Neuron (in vitro differentiated cells): ENCODE measurements around the gene TPX2.
"Not testable (repeated sequence)": the region's sequence is repeated elsewhere in the genome, so short reads cannot be mapped to it uniquely, and the experiment has no call there.

ENCODE experiments used
- H2AFZ ChIP-seq: one replicate; pipeline ENCODE4 v1.6.1; 2013; ENCODE audit warnings: low read depth, mild to moderate bottlenecking, inconsistent platforms, low read length, moderate library complexity
- H3K27me3 ChIP-seq: one replicate; pipeline ENCODE4 v1.6.1; 2013; ENCODE audit warnings: low read length; ENCODE audit not compliant: insufficient read depth
- H3K36me3 ChIP-seq: one replicate; pipeline ENCODE4 v1.6.1; 2013; ENCODE audit warnings: low read length; ENCODE audit not compliant: insufficient read depth
- H3K4me1 ChIP-seq: one replicate; pipeline ENCODE4 v1.6.1; 2013; ENCODE audit warnings: low read length; ENCODE audit not compliant: insufficient read depth
- H3K4me3 ChIP-seq: 2 replicates; pipeline ENCODE4 v1.5.1; 2013; ENCODE audit warnings: mild to moderate bottlenecking, low read length, moderate library complexity
- H3K9me3 ChIP-seq: one replicate; pipeline ENCODE4 v1.6.1; 2013; ENCODE audit warnings: low read length

Gene TPX2

DNA sequence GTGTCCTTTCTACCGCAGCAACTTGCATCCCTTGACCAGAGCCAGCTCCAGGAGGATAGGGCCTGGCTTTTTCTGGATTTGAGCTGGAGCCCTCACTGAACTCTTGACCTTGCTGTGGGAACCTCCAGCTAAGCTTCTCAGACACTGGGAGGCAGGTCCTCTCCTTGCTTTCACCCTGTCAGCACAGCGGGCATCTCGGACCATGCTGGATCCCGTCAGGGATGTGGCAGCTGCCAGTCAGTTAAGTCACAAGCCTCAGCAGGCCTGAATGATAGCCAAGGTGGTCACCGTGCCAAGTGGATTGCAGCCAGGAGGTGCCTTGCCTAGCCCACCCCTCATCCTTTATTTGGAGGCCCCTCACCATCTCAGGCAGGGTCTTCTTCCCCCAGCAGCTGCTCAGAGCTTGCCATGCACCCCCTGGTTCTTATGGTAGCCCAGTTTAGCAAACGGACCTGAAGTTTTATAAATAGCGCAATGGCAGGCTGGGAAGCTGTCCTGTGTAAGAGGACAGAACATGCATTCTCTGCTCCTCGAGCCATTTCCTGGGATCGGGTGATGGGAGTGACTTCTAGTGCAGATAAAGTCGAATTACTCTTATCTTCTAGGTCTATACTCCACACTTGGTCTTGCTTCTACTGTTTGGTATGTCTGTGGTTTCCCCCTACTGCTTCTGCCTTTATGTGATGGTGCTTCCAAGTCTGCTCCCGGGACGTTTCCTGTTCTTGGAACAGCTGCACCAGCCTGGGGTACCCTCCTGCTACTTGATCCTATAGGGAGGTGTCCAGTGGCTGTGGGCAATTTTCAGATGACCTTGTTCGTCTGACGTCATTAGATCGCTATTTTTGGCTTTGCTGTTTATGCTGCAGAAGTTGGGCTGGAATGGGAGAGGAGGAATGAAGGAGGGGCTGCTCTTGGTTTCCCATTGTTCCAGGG is 73.0 kb downstream of the TPX2 start:
- no peak overlapping the region for H2AFZ ChIP-seq
- H3K27me3 ChIP-seq = no peaks in the 10 kb centered on the region
- peaks cover 3% of the 10 kb centered on the region for H3K36me3 ChIP-seq
- H3K4me1 ChIP-seq = peaks cover 7% of the 10 kb centered on the region
- no peak overlapping the region for H3K4me3 ChIP-seq
- no peaks in the 10 kb centered on the region for H3K9me3 ChIP-seq

GRCh38 chr20:31813611-31814010 is 74.5 kb downstream of the TPX2 start:
- Histone ChIP-seq H2AFZ (no peak overlapping the region), H3K9me3 (no peaks in the 10 kb centered on the region), H3K4me3 (no peak overlapping the region), H3K4me1 (peaks cover under 1% of the 10 kb centered on the region), H3K36me3 (no peaks in the 10 kb centered on the region), H3K27me3 (no peaks in the 10 kb centered on the region)

- H2AFZ ChIP-seq, H3K4me3 ChIP-seq, H3K9me3 ChIP-seq, H3K36me3 ChIP-seq, H3K27me3 ChIP-seq, H3K4me1 ChIP-seq: not testable (repeated sequence)
Measured at GRCh38 chr20:31814142-31814541, 75.1 kb downstream of the TPX2 start.

DNA sequence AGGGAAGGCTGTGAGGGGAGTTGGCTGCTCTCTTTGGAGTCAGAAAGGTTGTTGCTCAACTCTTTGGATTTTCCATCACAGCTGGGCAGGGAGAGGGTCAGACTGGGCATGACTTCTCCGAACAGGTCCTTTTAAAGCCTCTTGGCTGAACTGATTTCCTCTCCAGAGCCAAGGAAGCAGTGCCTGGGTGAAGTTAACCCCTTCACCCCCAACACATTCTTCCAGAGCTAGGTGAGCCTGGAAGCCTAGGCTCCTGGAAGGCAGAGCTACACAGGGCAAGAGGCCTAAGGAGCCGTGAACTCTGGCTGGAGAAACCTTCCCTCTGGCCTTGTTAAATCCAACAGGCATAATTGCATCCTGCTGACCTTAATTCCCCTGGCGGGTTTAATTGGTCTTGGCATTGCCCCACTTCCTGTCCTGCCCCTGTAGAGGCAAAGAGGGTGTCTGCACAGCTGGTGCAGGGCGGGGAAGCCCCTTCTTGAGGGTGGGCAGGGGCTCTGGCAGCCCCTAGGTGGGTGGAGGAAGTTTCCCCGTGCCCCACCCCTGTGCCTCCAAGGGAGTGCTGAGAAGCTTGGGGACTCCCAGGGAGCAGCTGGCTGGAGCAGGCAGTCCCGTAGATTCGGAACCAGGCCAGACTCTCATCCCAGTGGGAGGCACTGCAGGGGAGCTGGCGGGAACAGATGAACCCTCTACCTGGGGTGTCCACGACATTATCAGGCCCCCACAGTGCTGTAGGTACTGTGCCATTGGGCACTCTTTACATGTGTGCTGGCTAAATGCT is 76.5 kb downstream of the TPX2 start:
- Histone ChIP-seq H3K4me3 (no peak overlapping the region), H3K9me3 (no peaks in the 10 kb centered on the region), H3K36me3 (no peaks in the 10 kb centered on the region), H3K4me1 (no peaks in the 10 kb centered on the region), H2AFZ (no peak overlapping the region), H3K27me3 (no peaks in the 10 kb centered on the region)

DNA sequence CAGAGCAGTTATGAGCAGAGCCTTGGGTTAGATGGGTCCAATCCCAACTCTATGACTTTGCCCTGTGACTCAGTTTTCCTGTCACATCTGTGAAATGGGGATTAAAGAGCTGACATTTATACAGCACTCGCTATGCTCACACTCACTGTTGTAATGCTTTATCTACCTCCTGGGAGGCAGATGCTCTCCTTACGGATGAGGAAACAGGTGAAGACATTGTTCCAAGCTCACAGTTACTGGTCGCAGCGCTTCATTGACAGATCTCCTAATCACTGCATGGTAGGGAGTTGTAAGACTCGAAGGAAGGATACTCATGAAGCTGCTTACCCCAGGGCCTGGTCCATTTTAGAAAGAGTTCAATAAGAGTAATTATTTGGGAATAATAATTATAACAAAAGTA is 77.1 kb downstream of the TPX2 start:
- H3K9me3 ChIP-seq = no peaks in the 10 kb centered on the region
- H3K36me3 ChIP-seq = no peaks in the 10 kb centered on the region
- no peak overlapping the region for H3K4me3 ChIP-seq
- H3K27me3 ChIP-seq = no peaks in the 10 kb centered on the region
- H2AFZ ChIP-seq = no peak overlapping the region
- H3K4me1 ChIP-seq = no peaks in the 10 kb centered on the region

GRCh38 chr20:31817461-31817860 is 78.4 kb downstream of the TPX2 start:
- Histone ChIP-seq H3K36me3 (no peaks in the 10 kb centered on the region), H2AFZ (no peak overlapping the region), H3K9me3 (no peaks in the 10 kb centered on the region), H3K4me1 (no peaks in the 10 kb centered on the region), H3K27me3 (no peaks in the 10 kb centered on the region), H3K4me3 (no peak overlapping the region)

DNA sequence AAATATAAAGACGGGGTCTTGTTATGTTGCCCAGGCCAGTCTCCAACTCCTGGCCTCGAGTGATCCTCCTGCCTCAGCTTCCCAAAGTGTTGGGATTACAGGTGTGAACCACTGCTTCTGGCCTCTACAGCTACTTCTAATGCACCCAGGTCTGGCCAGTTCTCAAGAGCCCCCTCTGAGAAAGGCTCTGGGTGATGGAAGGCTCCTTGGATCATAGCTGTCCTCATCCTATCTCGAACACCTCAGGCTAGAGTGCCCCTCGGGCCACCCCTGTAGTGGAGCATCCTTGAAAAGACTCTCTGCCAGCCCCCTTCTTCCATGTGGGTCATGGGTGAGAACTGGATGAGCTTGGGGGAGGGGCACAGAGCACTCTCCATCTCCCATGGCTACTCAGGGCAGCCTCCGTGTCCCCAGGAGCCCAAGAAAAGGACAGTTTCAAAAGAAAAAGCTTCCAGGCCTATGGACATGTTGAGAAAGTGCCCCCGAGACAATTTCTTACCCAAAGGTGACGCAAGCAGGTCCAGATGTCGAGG is 79.4 kb downstream of the TPX2 start:
- H3K4me1 ChIP-seq = peaks cover 6% of the 10 kb centered on the region
- no peaks in the 10 kb centered on the region for H3K36me3 ChIP-seq
- no peak overlapping the region for H3K4me3 ChIP-seq
- H3K27me3 ChIP-seq = no peaks in the 10 kb centered on the region
- no peaks in the 10 kb centered on the region for H3K9me3 ChIP-seq
- H2AFZ ChIP-seq = no peak overlapping the region

DNA sequence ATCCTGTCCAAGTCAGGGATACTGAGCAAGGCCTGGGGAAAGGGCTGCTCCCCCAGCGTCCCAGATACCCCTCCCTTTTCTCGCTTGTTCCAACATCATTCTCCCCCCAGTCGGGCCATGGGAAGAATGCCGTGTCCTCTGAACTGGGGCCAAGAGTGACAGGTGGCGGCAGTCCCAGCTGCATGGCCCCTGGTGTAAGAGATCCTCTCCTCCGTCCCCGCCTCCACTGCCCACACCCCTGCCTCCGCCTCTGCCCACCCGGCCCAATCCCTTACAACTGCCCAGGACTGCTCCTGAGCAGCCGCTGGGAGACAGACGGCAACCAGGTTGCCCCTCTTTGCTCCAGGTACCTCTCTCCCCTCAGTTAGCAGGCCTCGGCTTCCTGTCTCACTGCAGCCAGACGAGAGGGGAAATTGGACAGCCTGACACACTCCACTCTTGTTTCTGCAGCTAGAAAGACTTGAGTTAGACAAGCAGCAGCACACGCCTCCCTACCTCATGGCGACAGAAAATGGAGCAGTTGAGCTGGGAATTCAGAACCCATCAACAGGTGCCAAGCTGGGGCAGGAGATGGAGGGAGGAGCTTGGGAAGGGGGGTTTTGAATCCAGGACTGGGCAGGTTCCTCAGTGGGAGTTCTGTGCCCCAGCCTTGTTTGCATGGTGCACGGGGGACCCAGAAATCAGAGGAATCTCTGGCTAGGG is 80.1 kb downstream of the TPX2 start, which contains the start of gene MYLK2:
Gene MYLK2, plus strand, starts transcription at position 274 of the 702 bp plus-strand sequence. Its CDS starts 225 bp downstream, at position 499.
- H3K36me3 ChIP-seq = no peaks in the 10 kb centered on the region
- no peaks in the 10 kb centered on the region for H3K27me3 ChIP-seq
- H3K9me3 ChIP-seq = no peaks in the 10 kb centered on the region
- peaks cover 12% of the 10 kb centered on the region for H3K4me1 ChIP-seq
- no peak within 1 kb of the TSS for H3K4me3 ChIP-seq
- no peak within 1 kb of the TSS for H2AFZ ChIP-seq

DNA sequence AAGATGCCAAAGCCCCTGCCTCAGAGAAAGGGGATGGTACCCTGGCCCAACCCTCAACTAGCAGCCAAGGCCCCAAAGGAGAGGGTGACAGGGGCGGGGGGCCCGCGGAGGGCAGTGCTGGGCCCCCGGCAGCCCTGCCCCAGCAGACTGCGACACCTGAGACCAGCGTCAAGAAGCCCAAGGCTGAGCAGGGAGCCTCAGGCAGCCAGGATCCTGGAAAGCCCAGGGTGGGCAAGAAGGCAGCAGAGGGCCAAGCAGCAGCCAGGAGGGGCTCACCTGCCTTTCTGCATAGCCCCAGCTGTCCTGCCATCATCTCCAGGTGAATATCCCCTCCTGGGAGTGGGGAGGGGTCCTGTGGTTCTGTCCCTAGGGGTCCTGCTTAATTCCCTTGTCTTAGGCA is 81.1 kb downstream of the TPX2 start:
- Histone ChIP-seq H3K4me3 (no peak overlapping the region), H3K27me3 (no peaks in the 10 kb centered on the region), H3K36me3 (no peaks in the 10 kb centered on the region), H2AFZ (no peak overlapping the region), H3K4me1 (peaks cover 12% of the 10 kb centered on the region), H3K9me3 (no peaks in the 10 kb centered on the region)

GRCh38 chr20:31821427-31821826 is 82.3 kb downstream of the TPX2 start:
- Histone ChIP-seq H2AFZ (no peak overlapping the region), H3K4me1 (peaks cover 12% of the 10 kb centered on the region), H3K27me3 (no peaks in the 10 kb centered on the region), H3K36me3 (no peaks in the 10 kb centered on the region), H3K4me3 (no peak overlapping the region), H3K9me3 (no peaks in the 10 kb centered on the region)

- Histone ChIP-seq H3K9me3 (no peaks in the 10 kb centered on the region), H3K4me1 (peaks cover 12% of the 10 kb centered on the region), H2AFZ (no peak overlapping the region), H3K4me3 (no peak overlapping the region), H3K27me3 (no peaks in the 10 kb centered on the region), H3K36me3 (no peaks in the 10 kb centered on the region)
Measured at GRCh38 chr20:31822421-31823330, 83.6 kb downstream of the TPX2 start.
